ENCODE data around the gene CCDC61. TPM values are rescaled to one million over a fixed set of nuclear protein-coding genes. Genes with fewer than 3 reads are reported as not detected.
A peak's percentile ranks its signal among the peaks of the same experiment; 100 is the strongest.

CCDC61 gene
- total RNA-seq, 1 donor from 2014 or later, result 9.5 TPM

DNA sequence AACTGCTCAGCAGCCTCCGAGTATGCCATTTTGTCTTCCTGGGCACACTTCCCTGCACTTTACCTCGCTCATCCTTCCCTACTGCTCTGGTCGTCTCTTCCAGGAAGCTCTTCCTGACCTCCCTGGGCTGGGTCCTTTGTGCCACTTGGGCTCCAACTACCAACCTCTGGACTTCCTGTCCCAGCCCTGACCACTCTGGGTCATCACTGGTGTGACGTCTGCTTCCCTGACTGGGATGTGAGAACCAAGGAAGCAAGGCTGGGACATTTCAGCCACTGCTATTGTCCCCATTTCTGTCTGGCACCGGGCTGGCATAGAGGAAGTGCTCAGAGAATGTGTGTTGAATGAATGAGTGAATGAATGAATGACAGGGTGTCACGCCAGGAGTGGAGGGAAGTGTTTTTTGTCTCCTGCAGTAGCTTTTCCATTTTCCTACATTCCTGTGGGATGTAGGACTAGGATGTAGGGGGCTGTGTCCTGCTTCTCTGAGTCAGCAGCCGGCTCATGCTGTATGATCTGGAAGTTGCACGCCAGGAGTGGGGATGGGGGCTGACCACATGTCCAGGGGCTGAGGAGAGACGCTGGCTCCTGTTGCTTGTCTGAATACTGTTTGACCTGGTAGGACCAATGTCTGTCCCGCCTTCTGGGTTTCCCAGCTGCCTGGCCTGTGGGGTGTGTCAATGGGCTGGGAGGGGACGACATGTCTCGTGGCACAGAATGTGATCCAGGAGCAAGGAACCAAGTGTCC is 36.3 kb upstream of the CCDC61 start:
- TF ChIP-seq, protein P1, sequence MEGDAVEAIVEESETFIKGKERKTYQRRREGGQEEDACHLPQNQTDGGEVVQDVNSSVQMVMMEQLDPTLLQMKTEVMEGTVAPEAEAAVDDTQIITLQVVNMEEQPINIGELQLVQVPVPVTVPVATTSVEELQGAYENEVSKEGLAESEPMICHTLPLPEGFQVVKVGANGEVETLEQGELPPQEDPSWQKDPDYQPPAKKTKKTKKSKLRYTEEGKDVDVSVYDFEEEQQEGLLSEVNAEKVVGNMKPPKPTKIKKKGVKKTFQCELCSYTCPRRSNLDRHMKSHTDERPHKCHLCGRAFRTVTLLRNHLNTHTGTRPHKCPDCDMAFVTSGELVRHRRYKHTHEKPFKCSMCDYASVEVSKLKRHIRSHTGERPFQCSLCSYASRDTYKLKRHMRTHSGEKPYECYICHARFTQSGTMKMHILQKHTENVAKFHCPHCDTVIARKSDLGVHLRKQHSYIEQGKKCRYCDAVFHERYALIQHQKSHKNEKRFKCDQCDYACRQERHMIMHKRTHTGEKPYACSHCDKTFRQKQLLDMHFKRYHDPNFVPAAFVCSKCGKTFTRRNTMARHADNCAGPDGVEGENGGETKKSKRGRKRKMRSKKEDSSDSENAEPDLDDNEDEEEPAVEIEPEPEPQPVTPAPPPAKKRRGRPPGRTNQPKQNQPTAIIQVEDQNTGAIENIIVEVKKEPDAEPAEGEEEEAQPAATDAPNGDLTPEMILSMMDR (IDR thresholded peaks at IDR 0.05; ENCODE audit: unreplicated experiment), result no peak
- peak overlapping the region; percentile 85 for H3K4me3 Mint-ChIP-seq (ENCODE audit: unreplicated experiment)
- no peak for DNase-seq (ENCODE audit: low spot score)
- peak overlapping the region; percentile 86 for H3K27ac Mint-ChIP-seq (ENCODE audit: unreplicated experiment)
- H3K4me1 Mint-ChIP-seq (ENCODE audit: unreplicated experiment), result peaks cover 74% of the 10 kb centered on the region
- H3K9me3 Mint-ChIP-seq (ENCODE audit: unreplicated experiment), result no peaks in the 10 kb centered on the region
- H3K27me3 Mint-ChIP-seq (ENCODE audit: unreplicated experiment), result peaks cover 25% of the 10 kb centered on the region
- H3K36me3 Mint-ChIP-seq (ENCODE audit: low read depth, unreplicated experiment), result peaks cover 61% of the 10 kb centered on the region

- H3K4me3 Mint-ChIP-seq (ENCODE audit: unreplicated experiment), result peak overlapping the region; percentile 64
- no peak for DNase-seq (ENCODE audit: low spot score)
- no peaks in the 10 kb centered on the region for H3K9me3 Mint-ChIP-seq (ENCODE audit: unreplicated experiment)
- H3K27ac Mint-ChIP-seq (ENCODE audit: unreplicated experiment), result peak overlapping the region; percentile 74
- peaks cover 63% of the 10 kb centered on the region for H3K36me3 Mint-ChIP-seq (ENCODE audit: low read depth, unreplicated experiment)
- TF ChIP-seq, protein P1 (IDR thresholded peaks at IDR 0.05; ENCODE audit: unreplicated experiment), result no peak
- peaks cover 24% of the 10 kb centered on the region for H3K27me3 Mint-ChIP-seq (ENCODE audit: unreplicated experiment)
- H3K4me1 Mint-ChIP-seq (ENCODE audit: unreplicated experiment), result peaks cover 74% of the 10 kb centered on the region
Measured at GRCh38 chr19:45959517-45960025, 35.7 kb upstream of the CCDC61 start.

- H3K4me3 Mint-ChIP-seq (ENCODE audit: unreplicated experiment), result peak overlapping the region; percentile 78
Measured at GRCh38 chr19:45960595-45961235, 34.6 kb upstream of the CCDC61 start.

DNA sequence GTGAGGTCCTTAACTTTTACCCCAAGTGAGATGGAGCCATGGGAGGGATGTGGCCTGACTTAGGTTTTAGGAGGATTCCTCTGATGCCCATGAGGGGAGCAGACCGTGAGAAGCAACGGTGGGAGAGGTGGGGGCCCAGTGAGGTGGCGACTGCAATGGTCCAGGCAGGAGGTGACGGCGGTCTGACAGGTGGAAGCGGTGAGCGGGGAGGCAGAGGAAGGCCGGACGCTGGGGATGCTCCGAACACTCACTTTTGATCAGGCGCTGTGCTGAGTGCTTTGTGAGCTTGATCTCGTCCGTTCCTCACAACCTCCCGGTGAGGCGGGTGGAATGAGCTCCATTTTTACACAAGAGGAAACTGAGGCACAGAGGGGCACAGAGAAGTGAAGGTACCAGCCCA is 33.2 kb upstream of the CCDC61 start:
- Mint-ChIP-seq H3K4me3 (ENCODE audit: unreplicated experiment) (no peak overlapping the region), H3K27ac (ENCODE audit: unreplicated experiment) (no peak overlapping the region), H3K4me1 (ENCODE audit: unreplicated experiment) (peaks cover 69% of the 10 kb centered on the region), H3K36me3 (ENCODE audit: low read depth, unreplicated experiment) (peaks cover 65% of the 10 kb centered on the region), H3K27me3 (ENCODE audit: unreplicated experiment) (peaks cover 23% of the 10 kb centered on the region), H3K9me3 (ENCODE audit: unreplicated experiment) (no peaks in the 10 kb centered on the region)
- DNase-seq (ENCODE audit: low spot score), result no peak
- TF ChIP-seq, protein P1 (IDR thresholded peaks at IDR 0.05; ENCODE audit: unreplicated experiment), result no peak

More at GRCh38 chr19:45960595-45961235, 34.6 kb upstream of the CCDC61 start:
- Mint-ChIP-seq H3K27me3 (ENCODE audit: unreplicated experiment) (peaks cover 23% of the 10 kb centered on the region), H3K27ac (ENCODE audit: unreplicated experiment) (no peak overlapping the region), H3K9me3 (ENCODE audit: unreplicated experiment) (no peaks in the 10 kb centered on the region), H3K4me1 (ENCODE audit: unreplicated experiment) (peaks cover 75% of the 10 kb centered on the region), H3K36me3 (ENCODE audit: low read depth, unreplicated experiment) (peaks cover 64% of the 10 kb centered on the region)
- TF ChIP-seq, protein P1 (IDR thresholded peaks at IDR 0.05; ENCODE audit: unreplicated experiment), result no peak
- no peak for DNase-seq (ENCODE audit: low spot score)

GRCh38 chr19:45967246-45967645 is 28.0 kb upstream of the CCDC61 start:
- no peak for DNase-seq (ENCODE audit: low spot score)
- Mint-ChIP-seq H3K9me3 (ENCODE audit: unreplicated experiment) (no peaks in the 10 kb centered on the region), H3K27me3 (ENCODE audit: unreplicated experiment) (peaks cover 22% of the 10 kb centered on the region), H3K27ac (ENCODE audit: unreplicated experiment) (peak overlapping the region; percentile 16), H3K4me3 (ENCODE audit: unreplicated experiment) (peak overlapping the region; percentile 56), H3K4me1 (ENCODE audit: unreplicated experiment) (peaks cover 68% of the 10 kb centered on the region), H3K36me3 (ENCODE audit: low read depth, unreplicated experiment) (peaks cover 67% of the 10 kb centered on the region)
- TF ChIP-seq, protein P1 (IDR thresholded peaks at IDR 0.05; ENCODE audit: unreplicated experiment), result no peak
